ENCODE results near the gene PDZRN4.

DNA sequence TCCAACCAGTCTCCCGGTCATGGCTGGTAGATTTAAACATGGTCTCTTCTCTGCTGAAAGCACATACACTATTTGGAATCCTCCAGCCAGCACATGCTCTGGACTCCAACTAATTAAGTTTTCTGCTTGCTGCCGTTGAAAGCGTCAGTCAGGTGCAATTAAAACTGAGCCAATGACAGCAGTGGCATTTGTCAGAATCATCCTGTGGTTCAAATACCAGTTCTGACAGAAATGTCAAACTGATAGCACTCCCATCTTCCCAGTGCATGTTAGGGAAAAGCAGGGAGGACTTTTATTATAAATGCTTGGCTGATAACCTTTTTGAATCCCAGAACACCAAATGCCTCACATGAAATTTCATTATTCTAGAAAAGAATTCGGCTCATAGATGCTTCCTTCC, 401.8 kb downstream of the PDZRN4 start:
- TF ChIP-seq, protein P1, sequence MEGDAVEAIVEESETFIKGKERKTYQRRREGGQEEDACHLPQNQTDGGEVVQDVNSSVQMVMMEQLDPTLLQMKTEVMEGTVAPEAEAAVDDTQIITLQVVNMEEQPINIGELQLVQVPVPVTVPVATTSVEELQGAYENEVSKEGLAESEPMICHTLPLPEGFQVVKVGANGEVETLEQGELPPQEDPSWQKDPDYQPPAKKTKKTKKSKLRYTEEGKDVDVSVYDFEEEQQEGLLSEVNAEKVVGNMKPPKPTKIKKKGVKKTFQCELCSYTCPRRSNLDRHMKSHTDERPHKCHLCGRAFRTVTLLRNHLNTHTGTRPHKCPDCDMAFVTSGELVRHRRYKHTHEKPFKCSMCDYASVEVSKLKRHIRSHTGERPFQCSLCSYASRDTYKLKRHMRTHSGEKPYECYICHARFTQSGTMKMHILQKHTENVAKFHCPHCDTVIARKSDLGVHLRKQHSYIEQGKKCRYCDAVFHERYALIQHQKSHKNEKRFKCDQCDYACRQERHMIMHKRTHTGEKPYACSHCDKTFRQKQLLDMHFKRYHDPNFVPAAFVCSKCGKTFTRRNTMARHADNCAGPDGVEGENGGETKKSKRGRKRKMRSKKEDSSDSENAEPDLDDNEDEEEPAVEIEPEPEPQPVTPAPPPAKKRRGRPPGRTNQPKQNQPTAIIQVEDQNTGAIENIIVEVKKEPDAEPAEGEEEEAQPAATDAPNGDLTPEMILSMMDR (IDR thresholded peaks at IDR 0.05) = no peak
- no peak for TF ChIP-seq POLR2AphosphoS5 (IDR thresholded peaks at IDR 0.05)
